SU-DHL-6 (cell line): Measurements from ENCODE around the gene FBLN7.

Experiments used
- CTCF ChIP-seq: fragments of 200-600 bp; sonication (generic); IDR thresholded peaks from one replicate; pipeline ENCODE4 v1.5.1; 2017; ENCODE audit warnings: antibody characterized with exemption, mild to moderate bottlenecking, low read length, moderate library complexity; ENCODE audit not compliant: insufficient read depth, poor library complexity, severe bottlenecking
- EZH2phosphoT487 ChIP-seq: fragments of 200-600 bp; sonication (generic), shearing (Covaris generic); conservative IDR thresholded peaks from 2 replicates; pipeline ENCODE4 v1.6.1; 2018; ENCODE audit warnings: mild to moderate bottlenecking, antibody characterized with exemption, low read length, moderate library complexity, mixed read lengths

- no peak for TF ChIP-seq CTCF
- no peak for TF ChIP-seq EZH2phosphoT487
These were observed 49.8 kb downstream of the FBLN7 start for GRCh38 chr2:112187805-112188596.
